ENCODE results near the gene FOXQ1. TPM values are rescaled to one million over a fixed set of nuclear protein-coding genes. Genes with fewer than 3 reads are reported as not detected.

FOXQ1 gene
- total RNA-seq, 2 donors from 2014 or later: 20.3 to 38.6 TPM

GRCh38 chr6:1322696-1323219 is 10.9 kb downstream of the FOXQ1 start:
- DNase-seq (ENCODE audit: low spot score): no peak
- Histone ChIP-seq H3K27me3 (replicated peaks; ENCODE audit: insufficient read depth) (no peaks in the 10 kb centered on the region), H3K27ac (no peak overlapping the region), H3K4me1 (replicated peaks) (no peaks in the 10 kb centered on the region), H3K9me3 (no peaks in the 10 kb centered on the region), H3K4me3 (no peak overlapping the region), H3K36me3 (no peaks in the 10 kb centered on the region)
- 86% methylated on average over 5 of the region's 5 CpGs for WGBS
- intact Hi-C loops (cut with DNase I): no loop called here
- TF ChIP-seq, protein P1, sequence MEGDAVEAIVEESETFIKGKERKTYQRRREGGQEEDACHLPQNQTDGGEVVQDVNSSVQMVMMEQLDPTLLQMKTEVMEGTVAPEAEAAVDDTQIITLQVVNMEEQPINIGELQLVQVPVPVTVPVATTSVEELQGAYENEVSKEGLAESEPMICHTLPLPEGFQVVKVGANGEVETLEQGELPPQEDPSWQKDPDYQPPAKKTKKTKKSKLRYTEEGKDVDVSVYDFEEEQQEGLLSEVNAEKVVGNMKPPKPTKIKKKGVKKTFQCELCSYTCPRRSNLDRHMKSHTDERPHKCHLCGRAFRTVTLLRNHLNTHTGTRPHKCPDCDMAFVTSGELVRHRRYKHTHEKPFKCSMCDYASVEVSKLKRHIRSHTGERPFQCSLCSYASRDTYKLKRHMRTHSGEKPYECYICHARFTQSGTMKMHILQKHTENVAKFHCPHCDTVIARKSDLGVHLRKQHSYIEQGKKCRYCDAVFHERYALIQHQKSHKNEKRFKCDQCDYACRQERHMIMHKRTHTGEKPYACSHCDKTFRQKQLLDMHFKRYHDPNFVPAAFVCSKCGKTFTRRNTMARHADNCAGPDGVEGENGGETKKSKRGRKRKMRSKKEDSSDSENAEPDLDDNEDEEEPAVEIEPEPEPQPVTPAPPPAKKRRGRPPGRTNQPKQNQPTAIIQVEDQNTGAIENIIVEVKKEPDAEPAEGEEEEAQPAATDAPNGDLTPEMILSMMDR (IDR thresholded peaks at IDR 0.05): no peak
- TF ChIP-seq POLR2AphosphoS5 (IDR thresholded peaks at IDR 0.05): no peak
- no peak for TF ChIP-seq POLR2A (IDR thresholded peaks at IDR 0.05)

DNA sequence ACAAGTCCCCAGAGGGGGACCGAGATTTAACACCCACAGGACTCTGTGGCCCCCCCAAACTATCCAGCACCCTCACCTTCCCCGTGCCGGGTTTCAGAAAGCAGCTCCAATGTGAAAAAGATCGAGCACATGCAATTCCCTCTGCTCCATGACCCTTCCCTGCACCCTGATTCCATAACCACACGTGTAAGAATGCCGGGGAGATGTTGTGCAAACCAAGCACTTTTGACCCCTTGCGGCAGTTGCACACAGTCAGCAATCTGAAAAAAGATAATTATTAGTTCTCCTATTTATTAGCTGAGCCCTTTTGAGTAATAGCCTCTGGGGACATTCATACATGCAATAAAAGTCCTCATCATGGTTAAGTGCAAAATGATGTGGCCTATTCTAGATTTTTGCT is 13.0 kb downstream of the FOXQ1 start:
- DNase-seq (ENCODE audit: low spot score): no peak
- no peak overlapping the region for H3K4me3 ChIP-seq
- no peaks in the 10 kb centered on the region for H3K4me1 ChIP-seq (replicated peaks)
- WGBS: 86% methylated on average over 7 of the region's 7 CpGs
- intact Hi-C loops (cut with DNase I): no loop called here
- TF ChIP-seq, protein P1 (IDR thresholded peaks at IDR 0.05): no peak
- no peak for TF ChIP-seq POLR2A (IDR thresholded peaks at IDR 0.05)
- TF ChIP-seq POLR2AphosphoS5 (IDR thresholded peaks at IDR 0.05): no peak
- H3K9me3 ChIP-seq: no peaks in the 10 kb centered on the region
- no peaks in the 10 kb centered on the region for H3K27me3 ChIP-seq (replicated peaks; ENCODE audit: insufficient read depth)
- H3K36me3 ChIP-seq: no peaks in the 10 kb centered on the region
- no peak overlapping the region for H3K27ac ChIP-seq

GRCh38 chr6:1325461-1326309 is 13.8 kb downstream of the FOXQ1 start:
- no peaks in the 10 kb centered on the region for H3K9me3 ChIP-seq
- no peaks in the 10 kb centered on the region for H3K36me3 ChIP-seq
- TF ChIP-seq, protein P1 (IDR thresholded peaks at IDR 0.05): no peak
- TF ChIP-seq POLR2AphosphoS5 (IDR thresholded peaks at IDR 0.05) (no peak), POLR2A (IDR thresholded peaks at IDR 0.05) (no peak)
- DNase-seq (ENCODE audit: low spot score): no peak
- H3K27me3 ChIP-seq (replicated peaks; ENCODE audit: insufficient read depth): no peaks in the 10 kb centered on the region
- no peak overlapping the region for H3K4me3 ChIP-seq
- intact Hi-C loops (cut with DNase I): no loop called here
- WGBS: 66% methylated on average over 6 of the region's 6 CpGs
- H3K4me1 ChIP-seq (replicated peaks): no peaks in the 10 kb centered on the region
- H3K27ac ChIP-seq: no peak overlapping the region

GRCh38 chr6:1326535-1327121 is 14.7 kb downstream of the FOXQ1 start:
- Histone ChIP-seq H3K4me1 (replicated peaks) (no peaks in the 10 kb centered on the region), H3K4me3 (no peak overlapping the region), H3K27ac (no peak overlapping the region), H3K27me3 (replicated peaks; ENCODE audit: insufficient read depth) (no peaks in the 10 kb centered on the region), H3K9me3 (no peaks in the 10 kb centered on the region), H3K36me3 (no peaks in the 10 kb centered on the region)
- 57% methylated on average over 11 of the region's 11 CpGs for whole genome bisulfite sequencing
- intact Hi-C loops (cut with DNase I): no loop called here
- TF ChIP-seq, protein P1 (IDR thresholded peaks at IDR 0.05): no peak
- TF ChIP-seq POLR2A (IDR thresholded peaks at IDR 0.05): no peak
- TF ChIP-seq POLR2AphosphoS5 (IDR thresholded peaks at IDR 0.05): no peak
- no peak for DNase-seq (ENCODE audit: low spot score)

Measured in prostate gland (tissue), 2 donors.